Endothelial cell (in vitro differentiated cells): ENCODE results near the gene PTPRM. TPM values are rescaled to one million over a fixed set of nuclear protein-coding genes. Genes with fewer than 3 reads are reported as not detected.
"Not testable (repeated sequence)": the region's sequence is repeated elsewhere in the genome, so short reads cannot be mapped to it uniquely, and the experiment has no call there.

ENCODE experiments used
- DNase-seq: peaks from one replicate; pipeline ENCODE4 v3.0.0; 2021; ENCODE audit warnings: low spot score
- H3K27ac Mint-ChIP-seq: one replicate; pipeline ENCODE4 v1.8.0; 2021; ENCODE audit warnings: mixed read lengths, inconsistent platforms; ENCODE audit not compliant: unreplicated experiment
- H3K27me3 Mint-ChIP-seq: one replicate; pipeline ENCODE4 v1.8.0; 2021; ENCODE audit warnings: mild to moderate bottlenecking, moderate library complexity, mixed read lengths, inconsistent platforms; ENCODE audit not compliant: unreplicated experiment
- H3K36me3 Mint-ChIP-seq: one replicate; pipeline ENCODE4 v1.8.0; 2021; ENCODE audit warnings: mild to moderate bottlenecking, low read depth, mixed read lengths, inconsistent platforms; ENCODE audit not compliant: unreplicated experiment
- H3K4me1 Mint-ChIP-seq: one replicate; pipeline ENCODE4 v1.8.0; 2021; ENCODE audit warnings: mild to moderate bottlenecking, mixed read lengths, inconsistent platforms; ENCODE audit not compliant: unreplicated experiment
- H3K4me3 Mint-ChIP-seq: one replicate; pipeline ENCODE4 v1.8.0; 2021; ENCODE audit warnings: mild to moderate bottlenecking, mixed read lengths, inconsistent platforms; ENCODE audit not compliant: unreplicated experiment
- H3K9me3 Mint-ChIP-seq: one replicate; pipeline ENCODE4 v1.8.0; 2021; ENCODE audit warnings: mixed read lengths, inconsistent platforms; ENCODE audit not compliant: unreplicated experiment
- CTCF ChIP-seq: fragments of 200-600 bp; sonication (generic); IDR thresholded peaks from one replicate; pipeline ENCODE4 v1.5.0; 2021; ENCODE audit warnings: antibody characterized with exemption; ENCODE audit not compliant: unreplicated experiment
- total RNA-seq: library from RNA; stranded (reverse); fragmentation: NEBNext Ultra II Directional; extraction: Animal tissue kit (Norgen Biotek cat#: 25700); gene quantifications from one replicate; pipeline ENCODE4 v1.2.1, GENCODE V29; 2021; ENCODE audit not compliant: unreplicated experiment

PTPRM gene
- total RNA-seq, 1 donor from 2014 or later: 284 TPM

- no peaks in the 10 kb centered on the region for H3K27me3 Mint-ChIP-seq
- no peak for DNase-seq
These were observed 391.2 kb downstream of the PTPRM start for GRCh38 chr18:7958081-7958896.

DNA sequence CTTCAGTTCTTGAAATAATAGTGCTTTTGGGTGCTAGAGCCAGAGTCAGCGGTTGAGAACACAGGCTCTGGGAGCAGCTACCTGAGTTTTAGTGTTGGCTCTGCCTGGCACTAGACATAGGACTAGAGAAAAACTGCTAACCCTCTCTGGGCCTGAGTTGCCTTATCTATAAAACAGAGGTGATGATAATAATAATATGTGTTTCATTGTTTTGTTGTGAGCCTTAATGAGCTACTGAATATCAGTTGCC is 391.7 kb downstream of the PTPRM start:
- H3K27me3 Mint-ChIP-seq: no peaks in the 10 kb centered on the region
- no peak overlapping the region for H3K4me3 Mint-ChIP-seq
- no peak for DNase-seq
- no peak overlapping the region for H3K27ac Mint-ChIP-seq
- no peaks in the 10 kb centered on the region for H3K36me3 Mint-ChIP-seq
- no peaks in the 10 kb centered on the region for H3K9me3 Mint-ChIP-seq
- peaks cover 9% of the 10 kb centered on the region for H3K4me1 Mint-ChIP-seq
- TF ChIP-seq CTCF: no peak

More at GRCh38 chr18:7958081-7958896, 391.2 kb downstream of the PTPRM start:
- Mint-ChIP-seq H3K27ac (no peak overlapping the region), H3K4me1 (peaks cover 4% of the 10 kb centered on the region), H3K9me3 (no peaks in the 10 kb centered on the region), H3K4me3 (no peak overlapping the region), H3K36me3 (no peaks in the 10 kb centered on the region)
- TF ChIP-seq CTCF: no peak

- peaks cover 14% of the 10 kb centered on the region for H3K4me1 Mint-ChIP-seq
These were observed 399.6 kb downstream of the PTPRM start for GRCh38 chr18:7966682-7967081.

GRCh38 chr18:7974200-7974874 is 407.2 kb downstream of the PTPRM start:
- H3K4me1 Mint-ChIP-seq: peaks cover 4% of the 10 kb centered on the region
- H3K36me3 Mint-ChIP-seq: no peaks in the 10 kb centered on the region
- no peaks in the 10 kb centered on the region for H3K27me3 Mint-ChIP-seq

More at GRCh38 chr18:7966682-7967081, 399.6 kb downstream of the PTPRM start:
- not testable (repeated sequence) for H3K27ac Mint-ChIP-seq, H3K9me3 Mint-ChIP-seq, H3K36me3 Mint-ChIP-seq, DNase-seq, H3K27me3 Mint-ChIP-seq, H3K4me3 Mint-ChIP-seq

DNA sequence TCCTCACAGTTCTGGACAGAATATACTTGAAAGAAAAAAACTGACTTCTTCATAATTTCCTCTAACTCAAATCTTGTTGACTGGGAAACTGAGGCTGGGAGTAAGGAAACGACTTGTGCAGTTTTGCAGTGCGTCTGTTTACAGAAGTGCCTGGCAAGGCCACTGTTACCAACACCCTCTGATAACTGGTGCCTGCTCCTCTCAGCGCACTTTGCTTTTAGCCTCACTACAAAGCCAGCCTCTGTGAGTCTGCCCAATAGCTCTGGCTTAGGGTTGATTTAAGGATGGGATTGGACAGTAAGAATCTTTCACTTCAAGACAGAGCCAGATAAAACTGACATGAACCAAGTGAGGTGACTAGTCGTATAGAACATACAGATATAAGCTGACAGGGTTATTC is 410.8 kb downstream of the PTPRM start:
- Mint-ChIP-seq H3K36me3 (peaks cover 12% of the 10 kb centered on the region), H3K9me3 (no peaks in the 10 kb centered on the region), H3K4me3 (no peak overlapping the region), H3K4me1 (peaks cover 6% of the 10 kb centered on the region), H3K27ac (no peak overlapping the region), H3K27me3 (peaks cover 6% of the 10 kb centered on the region)
- TF ChIP-seq CTCF: no peak
- DNase-seq: no peak

More at GRCh38 chr18:7974200-7974874, 407.2 kb downstream of the PTPRM start:
- no peak overlapping the region for H3K4me3 Mint-ChIP-seq
- no peak for TF ChIP-seq CTCF
- H3K9me3 Mint-ChIP-seq: no peaks in the 10 kb centered on the region
- H3K27ac Mint-ChIP-seq: no peak overlapping the region
- no peak for DNase-seq
